HEK293 (cell line): Measurements from ENCODE around the gene SLF2.

Source experiments
- CTCF ChIP-seq: fragments of 450-650 bp; formaldehyde crosslinking; IDR thresholded peaks from 2 replicates; pipeline ENCODE4 v1.5.1; 2016; ENCODE audit warnings: missing biosample characterization, missing genetic modification characterization
- KLF16 ChIP-seq: fragments of 450-650 bp; formaldehyde crosslinking; IDR thresholded peaks from 2 replicates; pipeline ENCODE4 v1.5.1; 2017; ENCODE audit warnings: missing biosample characterization, missing genetic modification characterization
- MEIS1 ChIP-seq: sonication (generic); formaldehyde crosslinking; IDR thresholded peaks from 2 replicates; pipeline ENCODE4 v1.8.1; 2022; ENCODE audit warnings: missing genetic modification reagents, mild to moderate bottlenecking, borderline replicate concordance
- MYNN ChIP-seq: fragments of 450-650 bp; formaldehyde crosslinking; IDR thresholded peaks from 2 replicates; pipeline ENCODE4 v1.5.1; 2016; ENCODE audit warnings: missing biosample characterization, missing genetic modification characterization, borderline replicate concordance
- PRDM4 ChIP-seq: fragments of 450-650 bp; formaldehyde crosslinking; IDR thresholded peaks from 2 replicates; pipeline ENCODE4 v1.5.1; 2017; ENCODE audit warnings: missing biosample characterization, missing genetic modification characterization
- ZBTB26 ChIP-seq: fragments of 450-650 bp; formaldehyde crosslinking; optimal IDR thresholded peaks from 2 replicates; pipeline ENCODE3; 2016; ENCODE audit warnings: missing biosample characterization, mild to moderate bottlenecking, missing genetic modification characterization
- ZBTB48 ChIP-seq: fragments of 450-650 bp; formaldehyde crosslinking; IDR thresholded peaks from 2 replicates; pipeline ENCODE4 v1.5.1; 2016; ENCODE audit warnings: missing biosample characterization, missing genetic modification characterization
- ZNF23 ChIP-seq: fragments of 450-650 bp; formaldehyde crosslinking; IDR thresholded peaks from 2 replicates; pipeline ENCODE4 v1.5.1; 2016; ENCODE audit warnings: missing biosample characterization, missing genetic modification characterization, borderline replicate concordance
- ZNF510 ChIP-seq: fragments of 450-650 bp; formaldehyde crosslinking; IDR thresholded peaks from 2 replicates; pipeline ENCODE4 v1.5.1; 2018; ENCODE audit warnings: mild to moderate bottlenecking, missing genetic modification characterization, missing biosample characterization; ENCODE audit not compliant: insufficient replicate concordance
- ZNF513 ChIP-seq: fragments of 450-650 bp; IDR thresholded peaks from 2 replicates; pipeline ENCODE4 v1.5.1; 2018; ENCODE audit warnings: missing biosample characterization, missing genetic modification characterization
- ZNF530 ChIP-seq: fragments of 450-650 bp; formaldehyde crosslinking; IDR thresholded peaks from 2 replicates; pipeline ENCODE4 v1.5.1; 2016; ENCODE audit warnings: low read depth, missing biosample characterization, missing genetic modification characterization
- ZNF76 ChIP-seq: fragments of 450-650 bp; formaldehyde crosslinking; IDR thresholded peaks from 2 replicates; pipeline ENCODE4; 2016; ENCODE audit warnings: low read depth, missing biosample characterization, missing genetic modification characterization, borderline replicate concordance
- ZSCAN23 ChIP-seq: fragments of 450-650 bp; formaldehyde crosslinking; IDR thresholded peaks from 2 replicates; pipeline ENCODE4 v1.5.1; 2016; ENCODE audit warnings: missing biosample characterization, missing genetic modification characterization

- TF ChIP-seq KLF16 (tag by site-specific recombination) (no peak), MYNN (tag by site-specific recombination) (no peak), ZBTB48 (tag by site-specific recombination) (no peak), ZNF513 (no peak), MEIS1 (CRISPR knock-in tag) (no peak), CTCF (tag by site-specific recombination) (no peak), ZNF23 (no peak), ZNF76 (tag by site-specific recombination) (no peak), PRDM4 (tag by site-specific recombination) (no peak), ZNF530 (tag by site-specific recombination) (no peak), ZSCAN23 (tag by site-specific recombination) (no peak), ZNF510 (no peak), ZBTB26 (tag by site-specific recombination) (no peak)
These were observed 58.4 kb downstream of the SLF2 start for GRCh38 chr10:100970914-100971811.
